ENCODE results near the gene RSRP1.
"Not testable (repeated sequence)": the region's sequence is repeated elsewhere in the genome, so short reads cannot be mapped to it uniquely, and the experiment has no call there.

RSRP1 gene, protein sequence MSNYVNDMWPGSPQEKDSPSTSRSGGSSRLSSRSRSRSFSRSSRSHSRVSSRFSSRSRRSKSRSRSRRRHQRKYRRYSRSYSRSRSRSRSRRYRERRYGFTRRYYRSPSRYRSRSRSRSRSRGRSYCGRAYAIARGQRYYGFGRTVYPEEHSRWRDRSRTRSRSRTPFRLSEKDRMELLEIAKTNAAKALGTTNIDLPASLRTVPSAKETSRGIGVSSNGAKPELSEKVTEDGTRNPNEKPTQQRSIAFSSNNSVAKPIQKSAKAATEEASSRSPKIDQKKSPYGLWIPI

DNA sequence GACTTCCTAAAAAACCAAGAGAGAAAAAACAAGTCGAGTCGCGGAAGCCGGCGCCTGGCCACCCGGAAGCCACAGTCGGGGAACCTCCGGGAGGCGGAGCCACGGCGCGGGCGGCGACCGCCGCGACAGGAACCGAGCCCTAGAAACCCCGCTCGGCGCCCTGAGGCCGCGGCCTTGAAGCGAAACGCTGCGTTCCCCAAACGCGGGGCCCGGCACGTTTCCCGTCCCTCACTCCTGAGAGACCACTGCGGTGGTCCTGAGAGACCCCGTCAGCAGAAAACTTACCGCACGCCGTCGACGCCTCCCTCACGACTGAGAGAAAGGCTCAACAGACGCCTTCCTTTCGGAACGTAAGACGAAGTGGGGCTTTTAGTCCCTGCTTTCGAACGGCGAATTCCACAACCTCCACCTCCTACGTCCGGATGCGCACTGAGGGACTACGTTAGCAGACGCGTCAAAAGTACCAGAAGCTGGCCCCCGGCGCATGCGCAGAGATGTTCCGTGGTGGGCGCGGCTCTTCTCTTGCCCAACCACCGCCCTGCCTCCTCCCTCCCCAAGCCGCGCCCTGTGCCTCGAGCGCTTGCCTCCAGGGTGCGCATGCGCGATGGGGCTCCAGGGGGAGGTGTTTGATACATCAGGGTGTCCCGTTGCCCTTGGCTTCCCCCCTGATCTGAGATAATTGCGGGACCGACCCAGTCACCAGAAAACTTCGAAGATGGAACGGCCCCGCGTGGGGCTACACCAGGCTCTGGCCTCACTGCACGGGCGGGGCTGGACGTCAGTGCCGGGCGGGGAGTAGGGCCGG lies at the start of gene RSRP1:
RSRP1 (minus strand) TSS at position 431 of the 805 bp plus-strand sequence. CDS start 491 bp downstream, outside the sequence.
- H3K9me3 Mint-ChIP-seq: no peaks in the 10 kb centered on the region
- H3K4me1 Mint-ChIP-seq: peaks cover 24 to 56% of the 10 kb centered on the region in 2 donors
- peak within 1 kb of the TSS; percentile 100 for H3K27ac Mint-ChIP-seq
- DNase-seq (peak; percentile 99), ATAC-seq (replicated peaks) (peak; percentile 86 to 93)
- no peaks in the 10 kb centered on the region for H3K27me3 Mint-ChIP-seq
- peaks cover 36 to 44% of the 10 kb centered on the region in 2 donors for H3K36me3 Mint-ChIP-seq
- peak within 1 kb of the TSS; percentile 90 to 97 for H3K4me3 Mint-ChIP-seq

DNA sequence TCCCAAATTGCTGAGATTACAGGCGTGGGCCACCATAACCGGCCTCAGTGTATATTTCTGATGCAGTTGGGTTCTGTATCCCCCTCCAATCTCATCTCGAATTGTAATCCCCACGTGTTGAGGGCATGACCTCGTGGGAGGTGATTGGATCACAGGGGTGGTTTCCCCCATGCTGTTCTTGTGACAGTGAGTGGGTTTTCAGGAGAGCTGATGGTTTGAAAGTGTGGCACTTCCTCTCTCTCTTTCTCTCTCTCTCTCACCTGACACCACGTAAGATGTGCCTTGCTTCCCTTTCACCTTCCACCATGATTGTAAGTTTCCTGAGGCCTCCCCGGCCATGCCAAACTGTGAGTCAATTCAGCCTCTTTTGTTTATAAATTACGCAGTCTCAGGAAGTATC lies 49.2 kb upstream of the RSRP1 start:
- ATAC-seq (replicated peaks): peak in 1 of 2 donors; percentile 29
- not testable (repeated sequence) for H3K36me3 Mint-ChIP-seq, H3K27me3 Mint-ChIP-seq, H3K4me3 Mint-ChIP-seq, DNase-seq, H3K9me3 Mint-ChIP-seq, H3K4me1 Mint-ChIP-seq, H3K27ac Mint-ChIP-seq

DNA sequence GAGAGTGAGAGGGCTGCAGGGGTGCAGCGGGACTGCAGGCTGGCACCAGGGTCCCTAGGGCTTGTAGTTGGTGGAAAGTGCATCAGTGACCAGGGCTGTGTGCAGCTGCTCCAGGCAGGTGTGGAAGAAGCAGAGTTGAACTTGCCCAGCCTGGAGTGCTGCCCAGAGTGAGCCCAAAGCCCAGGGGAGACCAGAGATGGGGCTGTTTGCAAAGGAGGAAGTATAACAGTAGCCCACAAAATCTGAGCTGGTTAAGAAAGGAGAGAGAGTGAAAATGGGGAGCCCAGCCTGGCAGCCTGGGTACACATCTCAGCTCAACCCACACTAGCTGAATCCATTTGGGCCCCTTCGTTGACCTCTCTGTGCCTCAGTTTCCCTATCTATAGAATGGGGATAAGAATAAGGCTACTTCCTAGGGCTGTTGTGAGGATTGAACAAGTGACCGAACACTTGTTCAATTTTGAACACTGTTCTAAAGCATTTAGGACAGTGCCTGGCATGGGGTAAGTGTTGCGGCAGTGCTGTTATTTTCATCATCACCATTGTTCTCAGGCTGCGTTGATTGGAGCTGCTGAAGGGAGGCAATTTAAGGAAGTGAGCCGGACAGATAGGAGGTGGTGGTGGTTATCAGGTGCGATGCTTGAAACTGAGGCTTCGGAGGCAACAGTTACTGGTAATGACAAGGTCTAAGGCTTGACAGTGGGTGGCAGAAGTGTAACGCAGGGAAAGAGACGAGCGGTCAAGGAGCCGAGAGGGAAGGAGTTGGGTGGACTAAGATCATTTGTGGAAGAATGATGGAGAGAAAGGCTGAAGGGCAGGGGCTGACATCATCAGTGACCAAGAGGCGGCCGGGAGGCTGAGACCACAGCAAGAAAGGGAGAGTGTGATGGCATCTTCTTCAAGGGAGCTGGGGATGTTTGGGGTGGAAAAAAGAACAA lies 47.9 kb upstream of the RSRP1 start:
- H3K27ac Mint-ChIP-seq, DNase-seq, H3K36me3 Mint-ChIP-seq, H3K4me3 Mint-ChIP-seq, H3K4me1 Mint-ChIP-seq, H3K27me3 Mint-ChIP-seq, H3K9me3 Mint-ChIP-seq: not testable (repeated sequence)
- peak; percentile 68 to 81 for ATAC-seq (replicated peaks)

DNA sequence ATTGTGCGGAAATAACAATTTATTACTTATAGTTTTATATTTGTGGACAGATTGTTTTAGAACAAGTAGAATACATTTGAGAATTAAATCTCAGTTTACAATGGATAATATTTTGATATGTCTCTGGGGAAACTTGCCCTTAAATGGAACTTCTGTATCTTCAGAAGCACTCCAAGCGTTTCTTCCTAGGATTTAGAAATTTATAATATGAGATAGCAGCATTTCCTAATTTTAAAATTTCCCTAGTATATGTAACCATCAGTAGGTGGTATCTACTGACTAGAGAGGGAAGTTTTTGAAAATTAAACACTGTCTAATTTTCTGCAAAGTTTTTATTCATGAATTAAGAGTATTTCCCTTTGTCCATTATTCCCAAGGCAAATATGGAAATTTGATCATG lies 46.2 kb upstream of the RSRP1 start:
- H3K4me1 Mint-ChIP-seq: peaks cover 0 to 11% of the 10 kb centered on the region in 2 donors
- H3K4me3 Mint-ChIP-seq; H3K27me3 Mint-ChIP-seq; H3K9me3 Mint-ChIP-seq; ATAC-seq (replicated peaks); DNase-seq; H3K27ac Mint-ChIP-seq; H3K36me3 Mint-ChIP-seq: not testable (repeated sequence)

DNA sequence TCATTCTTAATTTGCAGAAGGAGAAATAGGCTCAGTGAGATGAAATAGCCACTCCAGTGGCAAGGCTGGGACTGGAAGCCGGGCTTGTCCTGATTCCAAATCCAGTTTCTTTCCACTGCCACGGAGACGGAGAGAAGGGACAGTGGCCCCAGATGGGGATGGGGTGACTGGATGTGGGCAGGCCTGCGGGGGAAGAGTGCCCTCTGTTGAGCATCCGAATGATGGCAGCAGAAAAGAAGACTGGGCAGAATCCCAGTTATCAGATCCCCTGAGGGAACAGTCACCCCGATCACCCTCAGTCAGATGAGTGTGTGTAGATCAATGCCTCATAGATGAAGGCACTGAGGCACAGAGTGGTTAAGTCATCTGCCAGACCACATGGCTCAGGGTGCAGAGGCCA lies 42.8 kb upstream of the RSRP1 start:
- H3K4me3 Mint-ChIP-seq, H3K36me3 Mint-ChIP-seq, H3K9me3 Mint-ChIP-seq, DNase-seq, H3K27me3 Mint-ChIP-seq, H3K27ac Mint-ChIP-seq: not testable (repeated sequence)
- peak; percentile 27 to 36 for ATAC-seq (replicated peaks)
- peaks cover 0 to 13% of the 10 kb centered on the region in 2 donors for H3K4me1 Mint-ChIP-seq

DNA sequence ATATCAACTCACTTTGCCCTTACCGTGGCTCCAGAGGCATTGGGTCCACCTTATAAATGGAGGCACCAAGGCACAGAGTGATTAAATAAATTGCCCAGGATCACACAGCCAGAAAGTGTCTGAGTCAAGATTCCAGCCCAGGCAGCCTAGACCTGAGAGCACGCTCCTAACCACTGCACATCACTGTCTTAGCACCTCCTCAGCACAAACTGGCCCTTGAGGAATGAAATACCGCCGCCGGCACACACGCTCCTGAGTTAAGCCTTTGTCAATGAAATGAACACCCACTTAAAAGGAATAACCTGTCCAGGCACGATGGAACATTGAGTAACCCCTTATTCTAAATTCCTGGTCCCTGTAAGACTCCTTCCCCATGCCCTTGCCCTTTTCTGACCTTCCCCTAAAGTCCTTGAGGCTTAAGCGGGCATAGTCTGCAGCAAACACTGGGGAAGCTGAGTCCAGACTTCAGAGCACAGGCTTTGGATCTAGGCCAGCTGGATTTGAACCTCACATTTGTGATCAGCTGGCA lies 41.4 kb upstream of the RSRP1 start:
- not testable (repeated sequence) for H3K4me3 Mint-ChIP-seq; ATAC-seq (replicated peaks); H3K9me3 Mint-ChIP-seq; DNase-seq; H3K36me3 Mint-ChIP-seq; H3K27me3 Mint-ChIP-seq; H3K27ac Mint-ChIP-seq
- peaks cover 0 to 13% of the 10 kb centered on the region in 2 donors for H3K4me1 Mint-ChIP-seq

DNA sequence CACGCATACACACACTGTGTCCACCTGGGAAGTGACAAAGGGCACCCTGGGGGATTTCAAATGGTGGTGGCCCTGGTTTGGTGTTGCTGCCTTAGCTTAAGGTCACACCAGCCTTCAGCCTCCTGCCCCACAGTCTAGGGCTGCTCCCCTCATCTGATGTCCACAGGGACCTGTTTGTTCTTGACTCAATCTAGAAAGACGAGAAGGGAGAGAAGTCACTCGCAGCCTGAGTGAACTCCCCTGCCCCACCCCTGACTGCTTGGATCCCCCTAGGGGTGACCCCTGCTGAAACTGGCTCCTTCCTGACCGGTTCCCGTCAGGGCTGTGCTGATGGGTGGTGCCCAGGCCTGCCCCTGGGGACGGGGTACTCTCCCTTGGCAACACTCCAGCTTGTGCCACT lies 39.9 kb upstream of the RSRP1 start:
- H3K27ac Mint-ChIP-seq, H3K9me3 Mint-ChIP-seq, H3K27me3 Mint-ChIP-seq, H3K4me3 Mint-ChIP-seq, H3K36me3 Mint-ChIP-seq, DNase-seq: not testable (repeated sequence)
- peaks cover 0 to 13% of the 10 kb centered on the region in 2 donors for H3K4me1 Mint-ChIP-seq
- peak; percentile 88 for ATAC-seq (replicated peaks)

DNA sequence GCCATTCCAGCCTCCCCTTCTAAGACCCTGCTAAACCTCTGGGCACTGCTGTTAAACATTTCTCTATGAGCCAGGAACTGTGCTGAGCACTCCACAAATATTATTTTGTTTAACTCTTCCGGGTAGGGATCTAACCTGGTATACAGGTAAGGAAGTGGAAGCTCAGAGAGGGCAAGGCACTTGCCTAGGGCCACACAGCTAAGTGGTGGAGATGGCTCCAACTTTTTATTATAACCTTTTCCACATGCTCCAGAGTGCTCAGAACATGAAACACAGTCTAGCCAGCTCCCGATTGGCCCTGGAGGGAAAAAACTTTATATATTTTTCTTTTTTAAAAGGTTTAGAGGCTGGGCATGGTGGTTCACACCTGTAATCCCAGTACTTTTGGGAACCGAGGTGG lies 38.6 kb upstream of the RSRP1 start:
- not testable (repeated sequence) for ATAC-seq (replicated peaks); H3K27ac Mint-ChIP-seq; H3K27me3 Mint-ChIP-seq; H3K9me3 Mint-ChIP-seq; DNase-seq; H3K4me3 Mint-ChIP-seq; H3K36me3 Mint-ChIP-seq
- H3K4me1 Mint-ChIP-seq: peaks cover 0 to 20% of the 10 kb centered on the region in 2 donors

DNA sequence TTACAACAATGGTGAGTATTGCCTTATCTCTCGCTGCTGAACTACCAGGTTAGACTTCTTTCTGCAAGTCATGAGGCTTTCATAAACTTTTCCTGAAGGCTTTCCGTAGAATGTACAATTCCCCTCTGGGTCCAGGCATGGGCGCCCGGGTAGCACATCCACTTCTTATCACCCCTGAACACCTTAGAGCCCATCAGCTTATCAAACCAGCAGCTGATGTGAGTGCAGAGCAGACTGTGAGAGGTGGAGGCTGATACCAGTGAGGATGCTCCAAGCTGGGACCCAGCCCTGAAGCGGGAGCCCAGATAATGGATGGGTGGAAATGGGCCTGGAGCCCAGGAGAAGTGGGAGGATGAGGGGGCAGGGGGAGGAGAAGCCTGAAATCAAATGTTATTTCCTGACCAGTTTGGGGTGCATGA lies 32.4 kb upstream of the RSRP1 start:
- H3K9me3 Mint-ChIP-seq; H3K27me3 Mint-ChIP-seq; ATAC-seq (replicated peaks); H3K36me3 Mint-ChIP-seq; DNase-seq; H3K4me1 Mint-ChIP-seq; H3K27ac Mint-ChIP-seq; H3K4me3 Mint-ChIP-seq: not testable (repeated sequence)

DNA sequence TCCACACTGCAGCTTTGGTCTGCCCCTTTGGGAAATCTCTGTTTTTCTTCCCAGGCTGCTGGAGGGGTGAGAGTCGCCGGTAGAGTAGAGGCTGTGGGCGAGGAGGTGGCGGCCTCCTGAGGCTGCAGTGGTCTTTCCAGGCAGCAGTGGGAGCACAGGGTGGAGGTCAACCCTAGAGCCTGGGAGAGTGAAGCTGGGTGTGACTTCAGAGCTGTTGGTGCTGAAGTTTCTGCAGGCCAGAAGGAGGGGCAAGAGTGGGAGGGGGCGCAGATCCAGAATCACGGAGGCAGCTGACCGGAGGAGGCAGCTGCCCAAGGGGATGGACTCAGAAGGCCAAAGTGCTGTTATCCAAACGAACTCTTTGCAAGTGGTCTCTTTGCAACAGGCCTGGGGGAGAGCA lies 31.5 kb upstream of the RSRP1 start:
- not testable (repeated sequence) for DNase-seq; H3K27ac Mint-ChIP-seq; H3K27me3 Mint-ChIP-seq; H3K36me3 Mint-ChIP-seq; H3K9me3 Mint-ChIP-seq; H3K4me3 Mint-ChIP-seq; ATAC-seq (replicated peaks); H3K4me1 Mint-ChIP-seq

DNA sequence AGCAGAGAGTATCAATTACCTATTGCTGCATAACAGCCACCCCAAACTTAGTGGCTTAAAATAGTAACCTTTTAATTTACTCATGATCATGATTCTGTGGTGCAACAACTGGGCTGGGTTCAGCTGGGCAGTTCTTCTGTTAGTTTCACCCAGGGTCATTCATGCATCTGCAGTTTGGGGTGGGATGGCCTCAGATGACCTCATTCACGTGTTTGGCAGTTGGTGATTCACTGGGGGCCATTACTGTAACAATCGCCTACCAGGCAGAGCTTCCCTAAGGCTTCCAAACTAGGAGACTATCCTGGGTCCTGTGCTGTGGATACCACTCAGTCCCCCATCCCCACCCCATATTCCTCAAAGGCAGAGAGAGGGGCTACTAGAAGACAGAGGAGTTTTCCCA lies 31.1 kb upstream of the RSRP1 start:
- ATAC-seq (replicated peaks); H3K4me3 Mint-ChIP-seq; H3K36me3 Mint-ChIP-seq; H3K27me3 Mint-ChIP-seq; H3K27ac Mint-ChIP-seq; H3K9me3 Mint-ChIP-seq; DNase-seq; H3K4me1 Mint-ChIP-seq: not testable (repeated sequence)

DNA sequence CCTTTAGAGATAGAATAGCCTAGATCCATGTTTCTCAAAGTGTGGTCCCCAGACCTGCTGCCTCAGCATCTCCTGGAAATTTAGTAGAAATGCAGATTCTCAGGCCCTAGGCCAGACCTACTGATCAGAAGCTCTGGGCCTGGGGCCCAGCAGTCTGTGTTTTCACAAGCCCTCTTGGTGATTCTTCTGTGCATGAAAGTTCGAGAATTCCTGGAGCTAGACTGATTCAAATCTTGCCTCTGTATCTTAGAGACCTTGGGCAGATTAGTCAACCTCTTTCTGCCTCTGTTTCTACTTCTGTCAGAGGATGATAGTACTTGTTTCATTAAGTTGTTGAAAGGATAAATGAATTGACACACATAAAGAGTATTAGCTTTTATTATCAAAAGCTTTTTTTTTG lies 30.0 kb upstream of the RSRP1 start:
- not testable (repeated sequence) for H3K9me3 Mint-ChIP-seq

DNA sequence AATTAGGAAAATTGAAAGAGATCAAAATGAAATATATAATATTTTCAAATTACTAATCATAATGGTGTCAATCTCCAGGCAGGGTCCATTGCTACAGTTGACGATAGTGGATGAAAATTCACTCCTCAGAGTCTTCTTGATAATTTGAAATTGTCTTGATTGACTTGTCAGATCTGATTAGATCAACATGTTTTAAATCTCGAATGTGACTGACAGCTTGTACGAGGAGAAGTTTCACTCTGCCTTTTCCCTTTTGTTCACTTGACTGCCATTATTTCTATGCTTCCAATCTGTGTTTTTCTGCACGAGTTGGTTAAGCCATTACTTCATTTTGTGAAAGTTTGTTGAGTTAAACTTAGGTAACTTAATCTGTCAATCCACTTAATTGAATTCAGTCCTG lies 28.4 kb upstream of the RSRP1 start:
- H3K27ac Mint-ChIP-seq; H3K4me1 Mint-ChIP-seq; H3K4me3 Mint-ChIP-seq; ATAC-seq (replicated peaks); H3K27me3 Mint-ChIP-seq; H3K9me3 Mint-ChIP-seq; H3K36me3 Mint-ChIP-seq; DNase-seq: not testable (repeated sequence)

More for the DNA sequence above, 30.0 kb upstream of the RSRP1 start:
- H3K27me3 Mint-ChIP-seq; ATAC-seq (replicated peaks); H3K27ac Mint-ChIP-seq; H3K4me3 Mint-ChIP-seq; DNase-seq; H3K36me3 Mint-ChIP-seq; H3K4me1 Mint-ChIP-seq: not testable (repeated sequence)

DNA sequence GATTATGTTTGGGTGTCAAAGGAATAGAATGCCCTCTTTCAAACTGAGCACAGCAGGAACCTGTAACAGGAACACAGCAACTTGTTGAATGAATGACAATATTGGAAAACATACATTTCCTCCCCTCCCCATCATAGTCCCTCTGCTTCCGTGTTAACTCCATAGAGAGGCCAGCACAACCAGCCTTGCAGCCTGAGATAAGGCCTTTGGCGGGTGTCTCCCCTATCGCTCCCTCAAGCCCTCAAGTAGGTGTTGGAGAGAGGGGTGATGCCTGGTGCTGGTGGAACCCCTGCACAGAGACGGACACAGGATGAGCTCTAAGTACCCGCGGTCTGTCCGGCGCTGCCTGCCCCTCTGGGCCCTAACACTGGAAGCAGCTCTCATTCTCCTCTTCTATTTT lies 25.0 kb upstream of the RSRP1 start, which contains the start of gene RHD:
RHD (plus strand) TSS at position 272 of the 400 bp plus-strand sequence; CDS start at position 311, 39 bp downstream.
- not testable (repeated sequence) for H3K27me3 Mint-ChIP-seq; H3K36me3 Mint-ChIP-seq; H3K9me3 Mint-ChIP-seq; H3K27ac Mint-ChIP-seq; DNase-seq; H3K4me1 Mint-ChIP-seq; H3K4me3 Mint-ChIP-seq; ATAC-seq (replicated peaks)

All from stimulated activated naive B cell treated with anti-CD40 and anti-IgM and Interleukin-4, amounts not matched to agents 10 μg/mL and 1 μg/mL and 100 μg/mL, for 72 hours (primary cell).